K562 (cell line): Measurements from ENCODE around the gene CCDC124. TPM values are rescaled to one million over a fixed set of nuclear protein-coding genes. Genes with fewer than 3 reads are reported as not detected.
A peak's percentile ranks its signal among the peaks of the same experiment; 100 is the strongest.

Experiments
- CTCFL ChIP-seq: IDR thresholded peaks from 2 replicates; pipeline ENCODE4 v1.6.1; 2011; ENCODE audit warnings: borderline replicate concordance, low read depth, mild to moderate bottlenecking, moderate library complexity, low read length; ENCODE audit not compliant: insufficient read depth, poor library complexity, severe bottlenecking
- HDAC8 ChIP-seq: fragments of 450-650 bp; IDR thresholded peaks from 2 replicates; pipeline ENCODE4 v1.6.1; 2016; ENCODE audit warnings: mild to moderate bottlenecking, missing genetic modification characterization, moderate library complexity, missing compliant biosample characterization
- MEF2D ChIP-seq: conservative IDR thresholded peaks from 2 replicates; pipeline ENCODE4 v1.6.1; 2016; ENCODE audit warnings: low read depth, missing genetic modification characterization, missing compliant biosample characterization
- PATZ1 ChIP-seq: fragments of 250-450 bp; sonication (Bioruptor Pico); IDR thresholded peaks from 2 replicates; pipeline ENCODE4 v1.5.0; 2020; ENCODE audit warnings: mild to moderate bottlenecking, borderline replicate concordance
- polyA plus RNA-seq, 8 experiments: library from polyadenylated mRNA; depleted of rRNA in 4 of 8; stranded (reverse) in 5 of 8; unstranded in 3 of 8; fragments of >200 nt; fragmentation: Nextera tagmentation in 2 of 8; fragmentation: Illumina TruSeq in 1 of 8; extraction: Ambion mirVana in 2 of 8; extraction: Trizol in 1 of 8; gene quantifications; 2 replicates each; pipeline versions ENCODE4 v1.2.1 to v1.2.3, GENCODE V29; 2011 to 2014; ENCODE audit warnings: inconsistent platforms in 1 of 8, missing spikeins in 1 of 8
- total RNA-seq, 7 experiments: library from RNA; depleted of rRNA in 6 of 7; stranded (reverse); fragments of >200 nt in 6 of 7; fragmentation: Illumina TruSeq in 2 of 7; extraction: Trizol in 2 of 7; gene quantifications; 2 replicates each; pipeline versions ENCODE4 v1.2.1 to v1.2.3, GENCODE V29; 2011 to 2021; ENCODE audit warnings: low replicate concordance in 1 of 7

Gene CCDC124
- total and polyA plus RNA-seq, 9 of the 15 experiments (the other 6 are each of a cell fraction or from before 2014, with no cell fraction given) = 5.8 to 234 (median 40.1) TPM

GRCh38 chr19:17942582-17943273 is 9.9 kb downstream of the CCDC124 start (continued):
- TF ChIP-seq PATZ1 (CRISPR knock-in tag) (no peak), MEF2D (tag) (no peak), HDAC8 (tag) (0 out of 2 replicates have a peak, but pooled peaks have one; percentile 20), CTCFL (peak; percentile 32)
